ENCODE measurements around the gene CD300E. TPM values are rescaled to one million over a fixed set of nuclear protein-coding genes. Genes with fewer than 3 reads are reported as not detected.
A peak's percentile ranks its signal among the peaks of the same experiment; 100 is the strongest.

Gene CD300E
- total and polyA plus RNA-seq, 2 of the 13 experiments (the other 11 are each of a cell fraction or from before 2014, with no cell fraction given) = not detected

- TF ChIP-seq, protein P1, sequence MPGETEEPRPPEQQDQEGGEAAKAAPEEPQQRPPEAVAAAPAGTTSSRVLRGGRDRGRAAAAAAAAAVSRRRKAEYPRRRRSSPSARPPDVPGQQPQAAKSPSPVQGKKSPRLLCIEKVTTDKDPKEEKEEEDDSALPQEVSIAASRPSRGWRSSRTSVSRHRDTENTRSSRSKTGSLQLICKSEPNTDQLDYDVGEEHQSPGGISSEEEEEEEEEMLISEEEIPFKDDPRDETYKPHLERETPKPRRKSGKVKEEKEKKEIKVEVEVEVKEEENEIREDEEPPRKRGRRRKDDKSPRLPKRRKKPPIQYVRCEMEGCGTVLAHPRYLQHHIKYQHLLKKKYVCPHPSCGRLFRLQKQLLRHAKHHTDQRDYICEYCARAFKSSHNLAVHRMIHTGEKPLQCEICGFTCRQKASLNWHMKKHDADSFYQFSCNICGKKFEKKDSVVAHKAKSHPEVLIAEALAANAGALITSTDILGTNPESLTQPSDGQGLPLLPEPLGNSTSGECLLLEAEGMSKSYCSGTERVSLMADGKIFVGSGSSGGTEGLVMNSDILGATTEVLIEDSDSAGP (CRISPR knock-in tag; IDR thresholded peaks at IDR 0.05; ENCODE audit: borderline replicate concordance) = peak; percentile 98
- TF ChIP-seq XBP1 (CRISPR knock-in tag; IDR thresholded peaks at IDR 0.05) = peak; percentile 99
- TF ChIP-seq TIGD3 (CRISPR knock-in tag; IDR thresholded peaks at IDR 0.05; ENCODE audit: borderline replicate concordance) = peak; percentile 100
- TF ChIP-seq BHLHE40 (IDR thresholded peaks at IDR 0.05; ENCODE audit: low read length) = peak; percentile 51
- TF ChIP-seq MZF1 (CRISPR knock-in tag; IDR thresholded peaks at IDR 0.05; ENCODE audit: borderline replicate concordance) = peak; percentile 99
- TF ChIP-seq IRF1 (CRISPR knock-in tag; IDR thresholded peaks at IDR 0.05; ENCODE audit: low read depth) = peak; percentile 99
- peak; percentile 100 for TF ChIP-seq ZFP90 (CRISPR knock-in tag; IDR thresholded peaks at IDR 0.05; ENCODE audit: borderline replicate concordance)
- TF ChIP-seq, protein P2, sequence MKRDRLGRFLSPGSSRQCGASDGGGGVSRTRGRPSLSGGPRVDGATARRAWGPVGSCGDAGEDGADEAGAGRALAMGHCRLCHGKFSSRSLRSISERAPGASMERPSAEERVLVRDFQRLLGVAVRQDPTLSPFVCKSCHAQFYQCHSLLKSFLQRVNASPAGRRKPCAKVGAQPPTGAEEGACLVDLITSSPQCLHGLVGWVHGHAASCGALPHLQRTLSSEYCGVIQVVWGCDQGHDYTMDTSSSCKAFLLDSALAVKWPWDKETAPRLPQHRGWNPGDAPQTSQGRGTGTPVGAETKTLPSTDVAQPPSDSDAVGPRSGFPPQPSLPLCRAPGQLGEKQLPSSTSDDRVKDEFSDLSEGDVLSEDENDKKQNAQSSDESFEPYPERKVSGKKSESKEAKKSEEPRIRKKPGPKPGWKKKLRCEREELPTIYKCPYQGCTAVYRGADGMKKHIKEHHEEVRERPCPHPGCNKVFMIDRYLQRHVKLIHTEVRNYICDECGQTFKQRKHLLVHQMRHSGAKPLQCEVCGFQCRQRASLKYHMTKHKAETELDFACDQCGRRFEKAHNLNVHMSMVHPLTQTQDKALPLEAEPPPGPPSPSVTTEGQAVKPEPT (CRISPR knock-in tag; IDR thresholded peaks at IDR 0.05; ENCODE audit: low read depth) = peak; percentile 99
- TF ChIP-seq, protein P3, sequence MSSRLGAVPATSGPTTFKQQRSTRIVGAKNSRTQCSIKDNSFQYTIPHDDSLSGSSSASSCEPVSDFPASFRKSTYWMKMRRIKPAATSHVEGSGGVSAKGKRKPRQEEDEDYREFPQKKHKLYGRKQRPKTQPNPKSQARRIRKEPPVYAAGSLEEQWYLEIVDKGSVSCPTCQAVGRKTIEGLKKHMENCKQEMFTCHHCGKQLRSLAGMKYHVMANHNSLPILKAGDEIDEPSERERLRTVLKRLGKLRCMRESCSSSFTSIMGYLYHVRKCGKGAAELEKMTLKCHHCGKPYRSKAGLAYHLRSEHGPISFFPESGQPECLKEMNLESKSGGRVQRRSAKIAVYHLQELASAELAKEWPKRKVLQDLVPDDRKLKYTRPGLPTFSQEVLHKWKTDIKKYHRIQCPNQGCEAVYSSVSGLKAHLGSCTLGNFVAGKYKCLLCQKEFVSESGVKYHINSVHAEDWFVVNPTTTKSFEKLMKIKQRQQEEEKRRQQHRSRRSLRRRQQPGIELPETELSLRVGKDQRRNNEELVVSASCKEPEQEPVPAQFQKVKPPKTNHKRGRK (CRISPR knock-in tag; IDR thresholded peaks at IDR 0.05) = peak; percentile 88; the same call in 1 of the 2 replicates
- TF ChIP-seq ZNF207 (IDR thresholded peaks at IDR 0.05; ENCODE audit: borderline replicate concordance) = no peak
- peak; percentile 93 for TF ChIP-seq ZNF3 (CRISPR knock-in tag; IDR thresholded peaks at IDR 0.05)
- TF ChIP-seq, protein P4, sequence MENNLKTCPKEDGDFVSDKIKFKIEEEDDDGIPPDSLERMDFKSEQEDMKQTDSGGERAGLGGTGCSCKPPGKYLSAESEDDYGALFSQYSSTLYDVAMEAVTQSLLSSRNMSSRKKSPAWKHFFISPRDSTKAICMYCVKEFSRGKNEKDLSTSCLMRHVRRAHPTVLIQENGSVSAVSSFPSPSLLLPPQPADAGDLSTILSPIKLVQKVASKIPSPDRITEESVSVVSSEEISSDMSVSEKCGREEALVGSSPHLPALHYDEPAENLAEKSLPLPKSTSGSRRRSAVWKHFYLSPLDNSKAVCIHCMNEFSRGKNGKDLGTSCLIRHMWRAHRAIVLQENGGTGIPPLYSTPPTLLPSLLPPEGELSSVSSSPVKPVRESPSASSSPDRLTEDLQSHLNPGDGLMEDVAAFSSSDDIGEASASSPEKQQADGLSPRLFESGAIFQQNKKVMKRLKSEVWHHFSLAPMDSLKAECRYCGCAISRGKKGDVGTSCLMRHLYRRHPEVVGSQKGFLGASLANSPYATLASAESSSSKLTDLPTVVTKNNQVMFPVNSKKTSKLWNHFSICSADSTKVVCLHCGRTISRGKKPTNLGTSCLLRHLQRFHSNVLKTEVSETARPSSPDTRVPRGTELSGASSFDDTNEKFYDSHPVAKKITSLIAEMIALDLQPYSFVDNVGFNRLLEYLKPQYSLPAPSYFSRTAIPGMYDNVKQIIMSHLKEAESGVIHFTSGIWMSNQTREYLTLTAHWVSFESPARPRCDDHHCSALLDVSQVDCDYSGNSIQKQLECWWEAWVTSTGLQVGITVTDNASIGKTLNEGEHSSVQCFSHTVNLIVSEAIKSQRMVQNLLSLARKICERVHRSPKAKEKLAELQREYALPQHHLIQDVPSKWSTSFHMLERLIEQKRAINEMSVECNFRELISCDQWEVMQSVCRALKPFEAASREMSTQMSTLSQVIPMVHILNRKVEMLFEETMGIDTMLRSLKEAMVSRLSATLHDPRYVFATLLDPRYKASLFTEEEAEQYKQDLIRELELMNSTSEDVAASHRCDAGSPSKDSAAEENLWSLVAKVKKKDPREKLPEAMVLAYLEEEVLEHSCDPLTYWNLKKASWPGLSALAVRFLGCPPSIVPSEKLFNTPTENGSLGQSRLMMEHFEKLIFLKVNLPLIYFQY (CRISPR knock-in tag; IDR thresholded peaks at IDR 0.05; ENCODE audit: borderline replicate concordance) = peak; percentile 100
- peak; percentile 100 for TF ChIP-seq SNAI1 (CRISPR knock-in tag; IDR thresholded peaks at IDR 0.05; ENCODE audit: borderline replicate concordance)
- no peak for TF ChIP-seq HMGA1 (CRISPR knock-in tag; conservative IDR thresholded peaks at IDR 0.05)
- peak; percentile 99; the same call in 1 of the 2 replicates for TF ChIP-seq ZNF577 (CRISPR knock-in tag; IDR thresholded peaks at IDR 0.05; ENCODE audit: borderline replicate concordance, low read depth)
- no peak for TF ChIP-seq ZNF282 (IDR thresholded peaks at IDR 0.05; ENCODE audit: partially characterized antibody)
These were observed 47.7 kb upstream of the CD300E start (continued) for GRCh38 chr17:74671031-74671771.

All from HepG2 (cell line).